K562 (cell line): ENCODE data around the gene UBE2I. TPM values are rescaled to one million over a fixed set of nuclear protein-coding genes. Genes with fewer than 3 reads are reported as not detected.
A peak's percentile ranks its signal among the peaks of the same experiment; 100 is the strongest.

Source experiments
- BCLAF1 ChIP-seq, 2 experiments: fragments of 450-650 bp in 1 of 2; IDR thresholded peaks; 2 replicates each; pipeline ENCODE4 v1.6.1; 2011 to 2017; ENCODE audit warnings: low read depth in 2 of 2, antibody characterized with exemption in 1 of 2, borderline replicate concordance in 1 of 2, low read length in 1 of 2, mild to moderate bottlenecking in 1 of 2, mixed read lengths in 1 of 2; ENCODE audit not compliant: control insufficient read depth in 1 of 2
- CAMTA2 ChIP-seq: fragments of 250-450 bp; sonication (Bioruptor Pico); conservative IDR thresholded peaks from 2 replicates; pipeline ENCODE4 v1.5.1; 2022
- COPS2 ChIP-seq: fragments of 450-650 bp; conservative IDR thresholded peaks from 2 replicates; pipeline ENCODE4 v1.6.1; 2016; ENCODE audit warnings: mild to moderate bottlenecking, moderate library complexity
- E2F5 ChIP-seq: sonication (generic); formaldehyde crosslinking; IDR thresholded peaks from 2 replicates; pipeline ENCODE4 v1.8.0; 2022; ENCODE audit warnings: mild to moderate bottlenecking, missing genetic modification reagents
- LARP7 ChIP-seq: fragments of 450-650 bp; IDR thresholded peaks from 2 replicates; pipeline ENCODE4 v1.6.1; 2016
- MAFF ChIP-seq: IDR thresholded peaks from 2 replicates; pipeline ENCODE4 v1.6.1; 2012; ENCODE audit warnings: low read length, improper control_type of control experiment
- MEIS2 ChIP-seq: fragments of 450-650 bp; IDR thresholded peaks from 2 replicates; pipeline ENCODE4 v1.6.1; 2014; ENCODE audit warnings: mild to moderate bottlenecking; ENCODE audit not compliant: partially characterized antibody
- PHB2 ChIP-seq: fragments of 450-650 bp; IDR thresholded peaks from 2 replicates; pipeline ENCODE4 v1.6.1; 2017; ENCODE audit warnings: low read depth
- PHF8 ChIP-seq: fragments of 200-600 bp; sonication (generic); IDR thresholded peaks from 2 replicates; pipeline ENCODE4 v1.6.1; 2012; ENCODE audit warnings: mixed run types, mild to moderate bottlenecking, inconsistent platforms, low read length, moderate library complexity, borderline replicate concordance
- SAFB2 ChIP-seq: fragments of 200-400 bp; formaldehyde crosslinking; IDR thresholded peaks from 2 replicates; pipeline ENCODE4 v1.6.1; 2018; ENCODE audit warnings: borderline replicate concordance, low read length, low read depth, moderate library complexity; ENCODE audit not compliant: severe bottlenecking
- SMAD4 ChIP-seq: fragments of 250-450 bp; sonication (Bioruptor Pico); conservative IDR thresholded peaks from 2 replicates; pipeline ENCODE4 v1.8.0; 2021; ENCODE audit warnings: inconsistent platforms, mild to moderate bottlenecking, moderate library complexity
- SP2 ChIP-seq: IDR thresholded peaks from 2 replicates; pipeline ENCODE4 v1.6.1; 2011; ENCODE audit warnings: mild to moderate bottlenecking, low read depth, low read length, moderate library complexity; ENCODE audit not compliant: poor library complexity, severe bottlenecking; ENCODE audit errors: extremely low read depth
- SRF ChIP-seq, 2 experiments: fragments of 250-450, 450-650 bp in 1 of 2; sonication (Bioruptor Pico) in 1 of 2; sonication (generic) in 1 of 2; formaldehyde crosslinking; IDR thresholded peaks; 2 replicates each; pipeline versions ENCODE4 v1.5.0 to v1.5.1; 2020 to 2022; ENCODE audit warnings: mild to moderate bottlenecking in 1 of 2, missing genetic modification reagents in 1 of 2
- ZNF407 ChIP-seq: fragments of 450-650 bp; IDR thresholded peaks from 2 replicates; pipeline ENCODE4 v1.6.1; 2016; ENCODE audit warnings: low read depth
- polyA plus RNA-seq, 8 experiments: library from polyadenylated mRNA; depleted of rRNA in 4 of 8; stranded (reverse) in 5 of 8; unstranded in 3 of 8; fragments of >200 nt; fragmentation: Nextera tagmentation in 2 of 8; fragmentation: Illumina TruSeq in 1 of 8; extraction: Ambion mirVana in 2 of 8; extraction: Trizol in 1 of 8; gene quantifications; 2 replicates each; pipeline versions ENCODE4 v1.2.1 to v1.2.3, GENCODE V29; 2011 to 2014; ENCODE audit warnings: inconsistent platforms in 1 of 8, missing spikeins in 1 of 8
- total RNA-seq, 7 experiments: library from RNA; depleted of rRNA in 6 of 7; stranded (reverse); fragments of >200 nt in 6 of 7; fragmentation: Illumina TruSeq in 2 of 7; extraction: Trizol in 2 of 7; gene quantifications; 2 replicates each; pipeline versions ENCODE4 v1.2.1 to v1.2.3, GENCODE V29; 2011 to 2021; ENCODE audit warnings: low replicate concordance in 1 of 7

Gene UBE2I
- total and polyA plus RNA-seq, 9 of the 15 experiments (the other 6 are each of a cell fraction or from before 2014, with no cell fraction given) = 36.6 to 254 (median 104) TPM

- peak; percentile 52; the same call in 1 of the 2 replicates for TF ChIP-seq SMAD4 (CRISPR knock-in tag)
- TF ChIP-seq SRF (CRISPR knock-in tag; IDR thresholded peaks at IDR 0.05) = no peak
- TF ChIP-seq PHF8 = peak; percentile 94; the same call in 1 of the 2 replicates
- no peak for TF ChIP-seq SAFB2
- TF ChIP-seq E2F5 = no peak
- TF ChIP-seq MEIS2 = peak; percentile 40
- TF ChIP-seq MAFF = no peak
- TF ChIP-seq BCLAF1 (IDR thresholded peaks at IDR 0.05; ENCODE audit: borderline replicate concordance in 1 of 2, control insufficient read depth in 1 of 2, low read depth in 2 of 2, low read length in 1 of 2) = no peak
- peak; percentile 52 for TF ChIP-seq SP2
- no peak for TF ChIP-seq LARP7
- no peak for TF ChIP-seq PHB2
- TF ChIP-seq ZNF407 = 0 out of 2 replicates have a peak, but pooled peaks have one; percentile 21
- no peak for TF ChIP-seq CAMTA2 (CRISPR knock-in tag)
- TF ChIP-seq COPS2 = no peak
Observed at GRCh38 chr16:1351582-1352362, 42.3 kb downstream of the UBE2I start, which contains the start of the genes GNPTG and TSR3 (continued).
